Measurements from ENCODE around the gene RPL13A.

Gene RPL13A

DNA sequence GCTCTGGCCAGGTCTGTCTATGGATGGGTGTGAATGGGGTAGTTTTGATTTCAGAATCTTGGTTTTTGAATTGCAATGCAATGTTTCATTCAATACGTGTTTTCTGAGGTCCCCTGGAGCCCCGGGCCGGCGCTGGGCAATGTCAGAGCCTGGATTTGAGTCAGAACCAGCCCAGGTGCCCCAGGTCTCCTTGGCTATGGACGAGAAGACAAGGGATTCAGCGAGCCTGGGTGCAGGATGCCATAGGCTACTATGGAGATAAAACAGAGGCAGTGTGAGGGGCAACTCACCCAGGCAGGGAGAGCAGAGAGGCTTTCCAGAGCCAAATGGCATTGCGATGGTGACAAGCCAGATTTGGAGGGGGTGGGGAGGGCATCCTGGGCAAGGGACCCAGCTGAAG lies 1.2 kb upstream of the RPL13A start:
- DNase-seq (ENCODE audit: low spot score), result no peak

DNA sequence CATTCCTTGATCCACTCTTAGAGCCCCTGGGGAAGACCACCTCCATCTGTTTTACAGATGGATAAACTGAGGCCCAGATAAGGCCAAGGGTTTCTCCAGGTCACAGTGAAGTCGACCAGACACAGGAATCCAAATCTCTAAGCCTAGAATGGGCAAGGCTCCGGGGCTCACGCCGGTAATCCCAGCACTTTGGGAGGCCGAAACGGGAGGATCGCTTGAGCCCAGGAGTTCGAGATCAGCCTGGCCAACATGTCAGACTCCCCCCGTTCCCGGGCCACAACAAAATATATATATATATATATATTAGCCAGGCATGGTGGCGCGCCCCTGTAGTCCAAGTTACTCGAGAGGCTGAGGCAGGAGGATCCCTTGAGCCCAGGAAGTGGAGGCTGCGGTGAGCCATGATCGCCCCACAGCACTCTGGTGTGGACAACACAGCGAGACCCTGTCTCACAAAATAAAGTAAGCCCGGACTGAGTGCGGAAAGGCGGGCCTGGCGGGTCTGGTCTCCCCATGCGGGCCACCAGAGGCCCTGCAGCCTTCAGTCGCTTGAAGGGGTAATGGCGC lies 615 bp upstream of the RPL13A start:
- no peak for DNase-seq (ENCODE audit: low spot score)

DNA sequence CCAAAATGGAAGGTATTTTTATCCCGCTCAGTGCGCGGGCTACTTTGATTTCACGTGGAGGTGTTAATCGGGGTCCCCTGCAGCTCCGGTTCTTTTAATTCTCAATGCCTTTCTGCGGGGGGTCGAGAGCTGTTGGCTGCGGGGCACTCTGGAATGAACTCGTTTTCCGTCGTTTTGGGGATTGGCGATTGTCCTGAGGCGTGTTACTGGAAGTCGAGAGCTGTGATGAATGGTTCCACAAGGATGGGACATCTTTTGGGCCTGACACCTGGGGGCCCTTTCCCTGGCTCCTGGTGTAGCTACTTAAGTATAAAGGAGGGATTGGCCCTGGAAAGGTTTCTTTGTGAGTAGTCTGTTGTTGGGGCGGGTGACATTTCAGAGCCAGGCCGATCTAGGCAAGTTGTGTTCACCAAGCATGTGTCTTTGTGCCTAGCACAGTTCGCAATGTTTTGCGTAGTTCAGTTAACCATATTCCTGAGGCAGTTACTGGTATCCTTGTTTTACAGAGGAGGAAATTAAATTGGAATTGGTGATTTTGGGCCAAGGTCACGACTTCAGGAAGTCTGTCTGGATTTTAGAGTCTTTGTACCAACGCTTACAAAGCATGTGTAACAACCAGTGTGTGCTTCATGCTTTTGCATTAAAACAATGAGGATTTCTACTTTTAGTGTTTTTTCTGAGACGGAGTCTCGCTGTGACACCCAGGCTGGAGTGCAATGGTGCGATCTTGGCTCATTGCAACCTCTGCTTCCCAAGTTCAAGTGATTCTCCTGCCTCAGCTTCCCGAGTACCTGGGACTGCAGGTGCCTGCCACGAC lies 846 bp downstream of the RPL13A start:
- DNase-seq (ENCODE audit: low spot score), result no peak

- DNase-seq (ENCODE audit: low spot score), result no peak
Observed at GRCh38 chr19:49488863-49489537, 1.6 kb downstream of the RPL13A start.

DNA sequence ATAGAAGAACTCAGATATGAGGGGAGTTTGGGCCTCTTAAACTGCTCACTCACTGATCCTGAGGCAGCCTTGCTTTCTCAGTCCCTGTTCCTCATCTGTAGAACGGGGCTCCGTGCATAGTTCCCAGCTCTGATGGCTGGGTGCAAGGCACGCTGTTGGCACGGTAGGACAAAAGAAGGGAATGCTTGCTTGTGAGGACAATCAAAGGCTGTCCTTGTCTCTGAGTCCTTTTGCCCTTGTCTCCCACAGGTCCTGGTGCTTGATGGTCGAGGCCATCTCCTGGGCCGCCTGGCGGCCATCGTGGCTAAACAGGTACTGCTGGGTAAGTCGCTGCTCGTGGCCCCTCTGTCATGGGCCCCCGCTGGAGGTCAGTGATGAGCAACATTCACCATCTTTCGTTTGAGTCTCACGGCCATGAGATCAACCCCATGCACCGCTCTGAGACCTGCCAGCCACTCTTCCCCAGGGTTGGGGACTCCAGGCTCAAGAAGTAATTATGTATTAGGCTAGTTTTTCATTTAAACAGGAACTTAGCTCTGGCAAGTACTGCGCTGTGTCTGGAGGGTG lies 2.3 kb downstream of the RPL13A start:
- peak; percentile 77 for DNase-seq (ENCODE audit: low spot score)

- DNase-seq (ENCODE audit: low spot score), result no peak
Observed at GRCh38 chr19:49490287-49491029, 3.0 kb downstream of the RPL13A start.

GRCh38 chr19:49491030-49491803 lies 3.8 kb downstream of the RPL13A start:
- DNase-seq (ENCODE audit: low spot score), result no peak

DNA sequence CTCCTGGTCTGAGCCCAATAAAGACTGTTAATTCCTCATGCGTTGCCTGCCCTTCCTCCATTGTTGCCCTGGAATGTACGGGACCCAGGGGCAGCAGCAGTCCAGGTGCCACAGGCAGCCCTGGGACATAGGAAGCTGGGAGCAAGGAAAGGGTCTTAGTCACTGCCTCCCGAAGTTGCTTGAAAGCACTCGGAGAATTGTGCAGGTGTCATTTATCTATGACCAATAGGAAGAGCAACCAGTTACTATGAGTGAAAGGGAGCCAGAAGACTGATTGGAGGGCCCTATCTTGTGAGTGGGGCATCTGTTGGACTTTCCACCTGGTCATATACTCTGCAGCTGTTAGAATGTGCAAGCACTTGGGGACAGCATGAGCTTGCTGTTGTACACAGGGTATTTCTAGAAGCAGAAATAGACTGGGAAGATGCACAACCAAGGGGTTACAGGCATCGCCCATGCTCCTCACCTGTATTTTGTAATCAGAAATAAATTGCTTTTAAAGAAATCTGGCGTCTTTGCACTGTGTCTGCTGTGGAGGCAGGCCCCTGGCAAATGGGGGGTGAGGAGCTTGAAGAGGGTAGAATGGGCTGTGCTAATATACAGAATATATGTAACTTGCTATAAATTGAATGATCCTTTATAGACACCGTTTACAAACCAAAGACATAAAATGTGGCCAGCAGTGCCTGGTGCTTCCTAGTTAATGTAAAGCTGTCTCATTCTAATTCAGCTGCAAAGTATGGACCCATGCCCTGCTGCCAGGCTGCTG lies 4.6 kb downstream of the RPL13A start:
- DNase-seq (ENCODE audit: low spot score), result peak; percentile 50

DNA sequence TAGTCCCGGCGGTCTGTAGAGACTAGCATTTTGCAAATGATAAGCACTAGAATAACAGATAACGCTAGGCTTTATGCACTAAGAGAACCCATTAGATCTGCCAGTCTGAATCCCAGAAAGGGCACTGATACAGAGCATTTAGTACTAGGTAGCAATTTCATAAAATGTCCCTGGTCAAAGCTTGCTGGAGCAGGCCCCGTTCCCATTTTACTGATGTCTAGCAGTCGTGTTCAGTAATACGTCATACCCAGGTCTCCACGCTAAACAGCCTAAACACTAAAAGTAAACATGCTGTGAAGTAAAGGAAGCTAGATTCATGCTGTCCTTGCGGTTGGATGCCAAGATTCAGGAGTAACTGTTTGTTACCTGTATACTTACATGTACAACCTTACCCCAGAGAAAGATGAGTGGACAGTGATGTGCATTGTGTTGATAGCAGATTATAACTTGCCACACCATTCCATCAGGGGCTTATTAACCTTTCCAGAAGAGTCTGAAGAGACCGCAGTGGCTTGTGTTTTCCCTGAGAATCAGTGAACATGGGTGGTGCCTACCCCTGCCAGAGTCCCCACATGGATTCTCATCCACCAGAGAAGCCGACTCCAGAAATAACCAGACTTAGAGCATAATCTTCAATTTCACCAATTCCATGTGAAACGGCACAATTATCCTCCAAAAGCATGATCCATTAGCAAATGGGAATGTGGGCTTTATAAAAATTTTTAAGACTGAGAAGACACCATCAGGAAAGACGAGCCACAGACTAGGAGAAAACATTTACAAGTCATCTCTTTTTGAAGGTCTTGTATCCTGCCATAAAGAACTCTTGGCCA lies 5.4 kb downstream of the RPL13A start:
- DNase-seq (ENCODE audit: low spot score), result peak; percentile 83

DNA sequence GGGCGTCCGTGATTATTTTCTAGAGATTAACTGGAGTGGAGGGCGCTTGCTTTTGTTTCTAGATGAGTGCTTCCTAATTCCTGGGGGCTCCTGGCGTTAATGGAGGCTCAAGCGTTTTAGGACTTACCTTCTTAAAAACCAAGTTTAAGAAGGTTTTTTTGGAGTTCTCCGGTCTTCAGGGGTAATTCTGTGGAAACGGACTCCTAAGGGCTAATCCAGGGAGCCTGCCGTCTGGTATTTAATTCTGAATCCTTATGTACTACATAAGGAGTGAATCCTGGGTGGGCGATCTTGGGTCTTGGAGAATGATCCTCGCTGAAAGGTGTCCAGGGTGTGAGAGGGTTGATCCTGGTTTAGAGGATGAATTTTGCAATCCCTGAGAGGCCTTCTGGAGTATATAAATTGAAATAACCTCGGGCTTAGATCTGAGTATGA lies 9.2 kb downstream of the RPL13A start:
- no peak for DNase-seq (ENCODE audit: low spot score)

DNA sequence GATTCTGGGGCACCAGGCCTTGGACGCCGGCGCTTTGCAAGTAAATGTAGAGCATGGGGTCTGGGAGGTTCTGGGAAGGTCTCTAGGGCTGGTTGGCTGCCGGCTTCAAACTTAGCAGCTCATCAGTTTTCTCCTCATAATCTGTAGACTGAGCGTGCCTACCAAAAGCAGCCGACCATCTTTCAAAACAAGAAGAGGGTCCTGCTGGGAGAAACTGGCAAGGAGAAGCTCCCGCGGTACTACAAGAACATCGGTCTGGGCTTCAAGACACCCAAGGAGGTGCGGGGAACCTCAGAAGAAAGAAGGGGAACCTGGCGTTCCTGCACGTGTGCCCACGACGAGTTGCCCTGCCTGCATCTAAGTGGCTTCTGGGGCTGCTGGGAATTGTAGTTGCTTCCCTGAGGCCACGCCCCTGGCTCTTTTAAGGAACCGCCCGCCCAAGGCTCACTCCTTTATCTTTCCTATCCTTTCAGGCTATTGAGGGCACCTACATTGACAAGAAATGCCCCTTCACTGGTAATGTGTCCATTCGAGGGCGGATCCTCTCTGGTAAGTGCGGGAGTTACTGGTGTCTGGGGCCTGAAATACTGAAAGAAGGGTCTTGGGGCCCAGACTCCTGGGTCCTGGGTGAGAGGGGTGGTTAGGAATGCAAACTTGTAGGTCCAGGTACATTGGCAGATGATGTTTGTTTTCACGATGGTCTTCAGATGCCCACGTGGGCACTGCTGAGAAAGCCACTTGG lies 9.8 kb downstream of the RPL13A start:
- peak; percentile 85 for DNase-seq (ENCODE audit: low spot score)

DNA sequence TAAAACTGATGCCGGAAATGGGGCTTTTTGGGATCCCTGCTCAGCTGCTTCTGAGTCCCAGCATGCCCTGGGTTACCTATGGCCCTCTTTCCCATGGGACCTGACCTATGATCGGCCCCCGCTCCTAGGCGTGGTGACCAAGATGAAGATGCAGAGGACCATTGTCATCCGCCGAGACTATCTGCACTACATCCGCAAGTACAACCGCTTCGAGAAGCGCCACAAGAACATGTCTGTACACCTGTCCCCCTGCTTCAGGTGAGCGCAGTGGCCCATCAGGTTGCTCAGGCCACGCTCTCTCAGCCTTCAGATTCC lies 10.3 kb downstream of the RPL13A start:
- no peak for DNase-seq (ENCODE audit: low spot score)

- DNase-seq (ENCODE audit: low spot score), result no peak
Observed at GRCh38 chr19:49498475-49498874, 11.1 kb downstream of the RPL13A start.

- no peak for DNase-seq (ENCODE audit: low spot score)
Observed at GRCh38 chr19:49499030-49499670, 11.7 kb downstream of the RPL13A start.

- DNase-seq (ENCODE audit: low spot score), result peak; percentile 73
Observed at GRCh38 chr19:49502866-49503581, 15.6 kb downstream of the RPL13A start.

- DNase-seq (ENCODE audit: low spot score), result no peak
Observed at GRCh38 chr19:49503582-49503962, 16.2 kb downstream of the RPL13A start.

DNA sequence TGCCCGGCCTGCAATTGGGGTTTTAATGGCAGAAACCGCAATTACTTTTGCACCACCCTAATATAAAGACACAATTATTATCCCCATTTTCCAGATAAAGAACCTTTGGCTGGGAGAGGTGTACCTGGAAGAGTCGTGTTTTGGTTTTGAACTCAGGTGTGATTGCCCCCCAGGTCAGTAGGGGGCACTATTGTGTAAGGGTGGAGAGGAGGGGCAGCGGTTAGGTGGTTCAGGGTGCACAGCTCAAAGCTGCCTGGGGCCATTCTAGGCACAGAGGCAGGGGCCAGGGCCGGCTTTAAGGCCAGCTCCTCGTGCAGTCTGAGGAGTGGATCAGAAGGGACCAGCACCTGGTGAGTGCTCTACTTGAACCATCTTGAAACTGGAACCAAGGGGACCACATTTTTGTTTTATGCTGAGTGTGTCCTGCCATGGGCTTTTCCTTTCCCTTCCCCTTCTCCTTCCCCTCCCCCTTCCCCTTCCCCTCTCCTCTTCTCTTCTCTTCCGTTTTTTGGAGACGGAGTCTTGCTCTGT lies 19.2 kb downstream of the RPL13A start:
- no peak for DNase-seq (ENCODE audit: low spot score)

Measured in RKO (cell line).